ENCODE data around the gene CPNE5.

Gene CPNE5

DNA sequence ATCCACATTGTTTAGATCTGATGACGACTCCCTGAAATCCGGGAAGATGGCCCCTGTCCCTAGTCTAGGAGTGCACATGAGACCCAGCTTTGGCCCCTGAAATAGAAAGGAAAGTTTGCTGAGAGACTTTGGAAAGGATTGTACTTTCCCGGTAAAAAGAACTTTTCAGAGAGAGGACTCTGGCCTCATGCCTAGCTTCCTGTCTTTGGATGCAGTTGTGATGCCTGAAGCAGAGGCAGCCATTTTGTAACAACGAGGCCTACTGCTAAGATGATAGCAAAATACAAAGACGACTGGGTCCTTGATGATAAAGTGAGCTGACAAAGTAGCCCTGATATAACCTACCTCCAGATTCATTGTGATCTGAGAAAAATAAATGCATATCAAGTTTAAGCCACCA, 6.9 kb downstream of the CPNE5 start:
- no peak for DNase-seq
- H3K9ac ChIP-seq (ENCODE audit: low read length): no peak overlapping the region
- H3K4me3 ChIP-seq (ENCODE audit: low read length): no peak overlapping the region

DNA sequence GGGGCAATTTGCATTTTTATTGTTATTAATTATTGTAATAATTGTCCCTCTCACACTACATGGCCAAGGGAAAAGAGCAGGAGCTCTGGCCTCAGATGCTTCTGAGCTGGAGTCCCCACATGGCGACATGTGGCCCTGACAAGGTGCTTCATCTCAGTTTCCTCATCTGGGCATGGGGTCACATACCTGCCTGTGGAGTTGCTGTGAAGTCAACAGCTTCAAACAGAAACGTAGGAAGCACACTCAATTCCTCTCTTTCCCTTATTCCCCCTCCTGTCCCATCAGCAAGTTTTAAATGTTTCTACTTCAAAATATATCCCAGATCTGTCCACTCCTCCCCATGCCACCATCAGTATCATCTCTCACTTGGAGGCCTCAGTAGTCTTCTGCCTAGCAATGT, 8.7 kb downstream of the CPNE5 start:
- Histone ChIP-seq H3K4me1 (ENCODE audit: low read length) (no peaks in the 10 kb centered on the region), H3K9me3 (replicated peaks; ENCODE audit: insufficient read depth, low read length) (no peaks in the 10 kb centered on the region), H3K9me2 (replicated peaks; ENCODE audit: insufficient read depth, low read length) (no peaks in the 10 kb centered on the region), H3F3A (ENCODE audit: insufficient read depth, low read length) (no peaks in the 10 kb centered on the region), H3K9ac (ENCODE audit: low read length) (no peak overlapping the region), H2AFZ (ENCODE audit: low read length) (no peak overlapping the region), H3K4me3 (ENCODE audit: low read length) (no peak overlapping the region), H4K20me1 (ENCODE audit: insufficient read depth, low read length) (no peaks in the 10 kb centered on the region), H3K36me3 (replicated peaks; ENCODE audit: insufficient read depth, low read length) (no peaks in the 10 kb centered on the region), H3K79me2 (ENCODE audit: low read length) (no peaks in the 10 kb centered on the region), H3K27me3 (replicated peaks; ENCODE audit: insufficient read depth, low read length) (no peaks in the 10 kb centered on the region), H3K27ac (ENCODE audit: low read length) (no peak overlapping the region), H3K4me2 (ENCODE audit: low read depth, low read length) (no peak overlapping the region)
- TF ChIP-seq CTCF (IDR thresholded peaks at IDR 0.05; ENCODE audit: low read length): no peak
- no peak for TF ChIP-seq EZH2 (optimal IDR thresholded peaks at IDR 0.05; ENCODE audit: low read depth, low read length)
- TF ChIP-seq EZH2phosphoT487 (IDR thresholded peaks at IDR 0.05; ENCODE audit: low read length): no peak
- no peak for DNase-seq

More for the DNA sequence above, 6.9 kb downstream of the CPNE5 start:
- no peak overlapping the region for H3K27ac ChIP-seq (ENCODE audit: low read length)
- H3K27me3 ChIP-seq (replicated peaks; ENCODE audit: insufficient read depth, low read length): no peaks in the 10 kb centered on the region
- H3F3A ChIP-seq (ENCODE audit: insufficient read depth, low read length): no peaks in the 10 kb centered on the region
- H4K20me1 ChIP-seq (ENCODE audit: insufficient read depth, low read length): no peaks in the 10 kb centered on the region
- H3K4me2 ChIP-seq (ENCODE audit: low read depth, low read length): no peak overlapping the region
- H3K9me3 ChIP-seq (replicated peaks; ENCODE audit: insufficient read depth, low read length): no peaks in the 10 kb centered on the region
- H3K79me2 ChIP-seq (ENCODE audit: low read length): no peaks in the 10 kb centered on the region
- no peaks in the 10 kb centered on the region for H3K9me2 ChIP-seq (replicated peaks; ENCODE audit: insufficient read depth, low read length)
- H2AFZ ChIP-seq (ENCODE audit: low read length): no peak overlapping the region
- H3K36me3 ChIP-seq (replicated peaks; ENCODE audit: insufficient read depth, low read length): no peaks in the 10 kb centered on the region
- no peak for TF ChIP-seq CTCF (IDR thresholded peaks at IDR 0.05; ENCODE audit: low read length)
- H3K4me1 ChIP-seq (ENCODE audit: low read length): no peaks in the 10 kb centered on the region

DNA sequence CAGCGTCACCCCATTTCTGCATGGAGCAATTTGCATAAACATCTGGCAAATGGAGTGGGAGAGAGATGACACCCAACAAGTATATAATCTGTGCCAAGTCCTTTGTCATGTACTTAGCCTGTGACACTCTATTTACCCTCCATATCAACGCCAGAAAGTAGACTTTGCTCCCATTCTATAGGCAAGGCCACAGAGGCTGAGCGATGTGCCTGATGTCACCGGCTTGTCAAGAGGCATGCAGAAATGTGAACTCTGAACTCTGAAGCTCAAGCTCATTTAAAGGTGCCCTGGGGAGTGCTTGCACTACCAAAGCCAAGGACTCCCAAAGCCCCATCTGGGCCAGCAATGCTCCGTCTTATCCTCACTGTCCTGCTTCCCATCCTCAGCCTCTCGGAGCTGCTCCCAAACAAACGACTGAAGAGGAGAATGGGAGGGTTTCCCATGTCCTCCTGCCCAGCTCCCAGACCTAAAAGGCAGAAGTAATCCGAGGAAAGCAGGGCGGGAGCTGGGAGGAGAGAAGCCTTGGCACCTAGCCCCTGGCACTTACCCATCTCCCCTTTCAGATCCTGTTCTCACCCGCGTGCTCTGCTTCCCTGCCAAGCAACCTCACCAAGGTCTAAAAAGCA, 9.2 kb downstream of the CPNE5 start:
- Histone ChIP-seq H3K27me3 (replicated peaks; ENCODE audit: insufficient read depth, low read length) (no peaks in the 10 kb centered on the region), H3K36me3 (replicated peaks; ENCODE audit: insufficient read depth, low read length) (no peaks in the 10 kb centered on the region), H3K9me2 (replicated peaks; ENCODE audit: insufficient read depth, low read length) (no peaks in the 10 kb centered on the region), H3K4me3 (ENCODE audit: low read length) (no peak overlapping the region), H2AFZ (ENCODE audit: low read length) (no peak overlapping the region), H3K4me2 (ENCODE audit: low read depth, low read length) (no peak overlapping the region), H3K4me1 (ENCODE audit: low read length) (no peaks in the 10 kb centered on the region), H3K9ac (ENCODE audit: low read length) (no peak overlapping the region), H3K79me2 (ENCODE audit: low read length) (no peaks in the 10 kb centered on the region), H3K27ac (ENCODE audit: low read length) (no peak overlapping the region), H3F3A (ENCODE audit: insufficient read depth, low read length) (no peaks in the 10 kb centered on the region), H3K9me3 (replicated peaks; ENCODE audit: insufficient read depth, low read length) (no peaks in the 10 kb centered on the region), H4K20me1 (ENCODE audit: insufficient read depth, low read length) (no peaks in the 10 kb centered on the region)
- no peak for TF ChIP-seq CTCF (IDR thresholded peaks at IDR 0.05; ENCODE audit: low read length)
- no peak for DNase-seq

Data from MM.1S (cell line).